Uterus (tissue), 2 donors: ENCODE results near the gene HOXB4.

Experiments
- CTCF ChIP-seq, 4 experiments: fragments of 200-600 bp in 2 of 4; fragments of 450-650 bp in 2 of 4; sonication (generic) in 2 of 4; IDR thresholded peaks; one replicate each; pipeline ENCODE4 v1.5.1; 2016 to 2019; ENCODE audit warnings: antibody characterized with exemption in 4 of 4, mild to moderate bottlenecking in 2 of 4, moderate library complexity in 1 of 4
- POLR2A ChIP-seq, 2 donors: fragments of 450-650 bp; IDR thresholded peaks; one replicate each; pipeline ENCODE4 v1.6.1; 2016; ENCODE audit warnings: antibody characterized with exemption in 2 of 2, mild to moderate bottlenecking in 1 of 2, moderate library complexity in 1 of 2

DNA sequence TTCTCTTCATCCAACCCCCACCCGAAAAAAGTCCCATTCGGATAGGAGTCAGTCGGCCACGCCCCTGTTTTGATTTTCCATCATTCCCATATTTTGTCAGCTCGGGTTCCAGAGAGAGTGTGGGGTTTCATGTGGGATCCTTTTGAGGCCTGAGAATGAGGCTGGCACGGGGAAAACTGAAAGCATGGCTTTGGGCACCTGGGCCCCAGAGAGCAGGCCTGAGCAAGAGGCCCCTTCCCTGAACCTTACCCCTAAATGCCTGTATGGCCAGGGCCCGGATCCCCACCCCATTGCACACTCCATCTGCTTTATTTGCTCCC is 4.6 kb upstream of the HOXB4 start:
- no peak for TF ChIP-seq CTCF (IDR thresholded peaks at IDR 0.05)
- no peak for TF ChIP-seq POLR2A (IDR thresholded peaks at IDR 0.05)
